ENCODE results near the gene ATP6V1E1.

GRCh38 chr22:17613280-17613679 lies 15.3 kb downstream of the ATP6V1E1 start:
- TF ChIP-seq CTCF (IDR thresholded peaks at IDR 0.05; ENCODE audit: insufficient read depth, low read length, poor library complexity, severe bottlenecking) (no peak), EZH2phosphoT487 (conservative IDR thresholded peaks at IDR 0.05; ENCODE audit: low read length) (no peak)

All from SU-DHL-6 (cell line).